WERI-Rb-1 (cell line): ENCODE results near the gene ATP2A3.
A peak's percentile ranks its signal among the peaks of the same experiment; 100 is the strongest.

Experiments
- DNase-seq: peaks from one replicate; pipeline ENCODE4 v3.0.0-alpha.2; 2020
- H3K27ac ChIP-seq: fragments of 250-450 bp; sonication (Bioruptor Pico); 2 replicates; pipeline ENCODE4 v1.5.1; 2020; ENCODE audit warnings: mild to moderate bottlenecking, moderate library complexity
- H3K27me3 ChIP-seq: fragments of 250-450 bp; sonication (Bioruptor Pico); 2 replicates; pipeline ENCODE4 v1.5.1; 2021; ENCODE audit warnings: mild to moderate bottlenecking, low read depth, moderate library complexity; ENCODE audit not compliant: insufficient read depth, severe bottlenecking
- H3K36me3 ChIP-seq: fragments of 250-450 bp; sonication (Bioruptor Pico); 2 replicates; pipeline ENCODE4 v1.5.1; 2020; ENCODE audit warnings: mild to moderate bottlenecking, moderate library complexity
- H3K4me3 ChIP-seq: 2 replicates; pipeline ENCODE4 v1.5.1; 2011; ENCODE audit warnings: low read depth, mild to moderate bottlenecking, control low read depth, low read length
- H3K9me3 ChIP-seq: fragments of 250-450 bp; sonication (Bioruptor Pico); 2 replicates; pipeline ENCODE4 v1.5.1; 2021; ENCODE audit warnings: mild to moderate bottlenecking, moderate library complexity; ENCODE audit not compliant: severe bottlenecking
- CTCF ChIP-seq: IDR thresholded peaks from 2 replicates; pipeline ENCODE4 v1.5.1; 2011; ENCODE audit warnings: low read depth, mild to moderate bottlenecking, control low read depth, inconsistent platforms, low read length

The ATP2A3 gene

GRCh38 chr17:3915995-3916696 lies 48.1 kb downstream of the ATP2A3 start, which contains the start of gene P2RX1:
P2RX1 (minus strand) TSS chr17:3916465; CDS start chr17:3916225, 240 bp downstream.
- Histone ChIP-seq H3K9me3 (no peaks in the 10 kb centered on the region), H3K27ac (no peak within 1 kb of the TSS), H3K36me3 (no peaks in the 10 kb centered on the region), H3K4me3 (no peak within 1 kb of the TSS), H3K27me3 (no peaks in the 10 kb centered on the region)
- DNase-seq, result no peak
- TF ChIP-seq CTCF, result no peak

GRCh38 chr17:3915581-3915994 lies 48.6 kb downstream of the ATP2A3 start:
- H3K27me3 ChIP-seq, result no peaks in the 10 kb centered on the region
- H3K9me3 ChIP-seq, result no peaks in the 10 kb centered on the region
- H3K36me3 ChIP-seq, result no peaks in the 10 kb centered on the region
- H3K27ac ChIP-seq, result no peak overlapping the region
- H3K4me3 ChIP-seq, result no peak overlapping the region
- TF ChIP-seq CTCF, result no peak
- DNase-seq, result no peak

- Histone ChIP-seq H3K9me3 (no peaks in the 10 kb centered on the region), H3K27ac (no peak overlapping the region; the same call in 1 of the 2 replicates), H3K36me3 (no peaks in the 10 kb centered on the region), H3K4me3 (no peak overlapping the region), H3K27me3 (no peaks in the 10 kb centered on the region)
- DNase-seq, result no peak
- TF ChIP-seq CTCF, result no peak
These were observed 49.9 kb downstream of the ATP2A3 start for GRCh38 chr17:3914312-3914670.

GRCh38 chr17:3913531-3914311 lies 50.5 kb downstream of the ATP2A3 start:
- H3K36me3 ChIP-seq, result no peaks in the 10 kb centered on the region
- peak; percentile 99 for TF ChIP-seq CTCF
- H3K27me3 ChIP-seq, result no peaks in the 10 kb centered on the region
- peak; percentile 84 for DNase-seq
- peak overlapping the region; percentile 39 for H3K27ac ChIP-seq
- no peaks in the 10 kb centered on the region for H3K9me3 ChIP-seq
- H3K4me3 ChIP-seq, result no peak overlapping the region

- H3K4me3 ChIP-seq, result no peak overlapping the region
- no peaks in the 10 kb centered on the region for H3K27me3 ChIP-seq
- no peak for DNase-seq
- no peak for TF ChIP-seq CTCF
- H3K36me3 ChIP-seq, result no peaks in the 10 kb centered on the region
- H3K27ac ChIP-seq, result no peak overlapping the region
- no peaks in the 10 kb centered on the region for H3K9me3 ChIP-seq
These were observed 51.4 kb downstream of the ATP2A3 start for GRCh38 chr17:3912827-3913226.
